NCI-H2171 (cell line): ENCODE measurements around the gene PTPN11.
A peak's percentile ranks its signal among the peaks of the same experiment; 100 is the strongest.
"Not testable (repeated sequence)": the region's sequence is repeated elsewhere in the genome, so short reads cannot be mapped to it uniquely, and the experiment has no call there.

Source experiments
- DNase-seq: peaks from one replicate; lab custom pipeline; 2025; lab: John Stamatoyannopoulos, UW

Gene PTPN11

DNA sequence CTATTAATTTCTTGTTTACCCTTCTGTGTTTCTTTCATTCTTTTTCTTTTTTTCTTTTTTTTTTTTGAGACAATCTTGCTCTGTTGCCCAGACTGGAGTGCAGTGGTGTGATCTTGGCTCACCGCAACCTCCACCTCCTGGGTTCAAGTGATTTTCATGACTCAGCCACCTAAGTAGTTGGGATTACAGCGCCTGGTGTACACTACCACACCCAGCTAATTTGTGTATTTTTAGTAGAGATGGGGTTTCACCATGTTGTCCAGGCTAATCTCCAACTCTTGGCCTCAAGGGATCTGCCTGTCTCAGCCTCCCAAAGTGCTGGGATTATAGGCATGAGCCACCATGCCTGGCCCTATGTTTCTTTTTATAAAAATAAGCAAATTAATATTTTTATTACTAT is 29.4 kb downstream of the PTPN11 start:
- not testable (repeated sequence) for DNase-seq

DNA sequence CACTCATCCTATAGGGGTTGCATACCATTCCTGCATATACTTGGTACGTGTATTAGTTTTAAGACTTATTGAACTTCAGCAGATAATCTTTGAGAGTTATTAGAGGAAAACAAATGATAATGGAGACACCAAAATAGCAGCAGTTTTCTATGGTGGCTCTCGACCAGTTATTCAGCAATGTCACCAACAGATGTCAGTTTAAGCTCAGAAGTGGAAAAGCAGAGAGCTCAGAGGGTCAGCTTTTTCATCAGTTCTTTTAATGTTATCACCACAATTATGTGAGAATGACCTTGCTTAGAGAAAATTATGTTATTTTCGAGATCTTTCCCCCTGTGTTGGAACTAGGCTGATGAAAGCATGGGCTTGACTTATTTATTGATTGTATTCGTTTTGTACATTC is 32.0 kb downstream of the PTPN11 start:
- no peak for DNase-seq

DNA sequence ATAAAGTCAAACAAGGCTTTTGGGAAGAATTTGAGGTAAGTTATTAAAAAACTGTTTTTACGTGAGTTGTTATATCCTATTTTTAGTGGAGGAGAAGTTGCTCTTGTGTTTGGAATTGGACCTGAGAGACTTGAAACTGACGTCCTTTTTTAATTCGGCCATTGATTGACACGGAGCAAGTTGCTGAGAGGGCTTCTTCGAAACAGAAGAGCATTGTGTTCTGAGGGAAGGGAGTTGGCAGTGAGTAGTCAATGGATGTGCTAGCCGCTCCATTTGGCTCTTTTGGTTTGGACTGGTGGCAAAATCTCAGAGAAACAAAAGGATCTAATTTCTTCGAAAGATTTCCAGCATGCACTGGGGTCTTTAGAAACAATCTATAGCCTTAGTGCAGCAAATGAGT is 37.3 kb downstream of the PTPN11 start:
- no peak for DNase-seq

DNA sequence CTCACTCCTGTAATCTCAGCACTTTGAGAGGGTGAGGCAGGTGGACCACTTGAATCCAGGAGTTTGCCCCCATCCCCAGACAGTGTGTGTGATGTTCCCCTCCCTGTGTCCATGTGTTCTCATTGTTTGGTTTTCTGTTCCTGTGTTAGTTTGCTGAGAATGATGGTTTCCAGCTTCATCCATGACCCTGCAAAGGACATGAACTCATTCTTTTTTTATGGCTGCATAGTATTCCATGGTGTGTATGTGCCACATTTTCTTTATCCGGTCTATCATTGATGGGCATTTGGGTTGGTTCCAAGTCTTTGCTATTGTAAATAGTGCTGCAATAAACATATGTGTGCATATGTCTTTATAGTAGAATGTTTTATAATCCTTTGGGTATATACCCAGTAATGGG is 38.4 kb downstream of the PTPN11 start:
- not testable (repeated sequence) for DNase-seq

DNA sequence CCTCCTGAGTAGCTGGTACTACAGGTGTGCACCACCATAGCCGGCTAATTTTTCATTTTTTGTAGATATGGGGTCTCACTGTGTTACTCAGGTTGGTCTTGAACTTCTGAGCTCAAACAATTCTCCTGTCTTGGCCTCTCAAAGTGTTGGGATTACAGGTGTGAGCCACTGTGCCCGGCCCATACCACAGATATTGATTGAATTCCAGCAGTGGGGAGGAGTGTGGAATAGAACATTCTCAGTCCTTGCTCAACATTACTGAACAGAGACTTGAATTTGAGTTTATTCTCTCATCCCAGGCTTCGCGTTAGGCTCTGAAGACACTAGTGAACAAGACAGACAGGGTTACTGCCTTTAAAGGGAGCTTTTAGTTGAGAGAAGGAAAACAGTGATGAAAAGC is 39.6 kb downstream of the PTPN11 start:
- DNase-seq: no peak

DNA sequence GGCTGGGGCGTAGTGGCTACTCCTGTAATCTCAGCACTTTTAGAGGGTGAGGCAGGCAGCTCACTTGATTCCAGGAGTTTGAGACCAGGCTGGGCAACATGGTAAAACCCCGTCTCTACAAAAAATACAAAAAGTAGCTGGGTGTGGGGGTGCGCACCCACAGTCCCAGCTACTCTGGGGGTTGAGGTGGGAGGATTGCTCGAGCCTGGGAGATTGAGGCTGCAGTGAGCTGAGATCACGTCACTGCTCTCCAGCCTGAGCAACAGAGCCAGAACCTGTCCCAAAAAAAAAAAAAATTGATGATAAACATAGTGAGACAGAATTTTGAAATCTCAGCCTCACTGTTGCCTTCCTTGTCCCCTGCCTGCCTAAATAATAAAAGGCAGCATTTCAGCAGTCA is 40.0 kb downstream of the PTPN11 start:
- no peak for DNase-seq

DNA sequence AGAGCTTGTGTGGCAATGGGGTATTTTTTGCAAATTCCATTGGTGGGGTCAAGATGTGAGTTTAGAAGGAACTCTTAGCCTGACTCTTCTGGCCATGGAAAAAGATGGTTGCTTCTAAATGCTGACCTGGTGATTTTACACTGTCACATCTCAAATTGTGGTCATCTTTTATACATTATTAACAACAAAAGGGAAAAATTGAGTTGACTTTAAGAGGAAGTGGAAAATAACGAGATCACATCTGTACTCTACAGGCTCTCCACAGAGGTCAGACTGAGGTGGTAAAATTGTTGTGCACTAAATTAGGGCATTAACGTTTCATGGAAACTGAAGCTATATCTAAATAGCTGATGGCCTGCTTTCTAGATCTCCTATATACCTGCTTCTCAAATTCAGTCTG is 44.7 kb downstream of the PTPN11 start:
- DNase-seq: no peak

DNA sequence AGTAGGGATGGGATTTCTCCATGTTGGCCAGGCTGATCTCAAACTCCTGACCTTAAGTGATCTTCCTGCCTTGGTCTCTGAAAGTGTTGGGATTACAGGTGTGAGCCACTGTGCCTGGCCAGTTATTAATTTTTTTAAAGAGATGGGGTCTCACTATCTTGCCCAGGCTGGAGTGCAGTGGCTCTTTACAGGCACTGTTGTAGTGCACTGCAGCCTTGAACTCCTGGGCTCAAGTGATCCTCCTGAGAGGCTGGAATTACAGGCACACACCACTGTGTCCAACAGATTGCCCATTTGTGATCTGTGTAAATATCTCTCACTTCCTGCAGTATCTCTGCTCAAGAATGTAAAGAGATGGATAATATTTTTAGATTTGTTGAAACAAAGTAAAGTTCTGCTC is 45.9 kb downstream of the PTPN11 start:
- DNase-seq: no peak

DNA sequence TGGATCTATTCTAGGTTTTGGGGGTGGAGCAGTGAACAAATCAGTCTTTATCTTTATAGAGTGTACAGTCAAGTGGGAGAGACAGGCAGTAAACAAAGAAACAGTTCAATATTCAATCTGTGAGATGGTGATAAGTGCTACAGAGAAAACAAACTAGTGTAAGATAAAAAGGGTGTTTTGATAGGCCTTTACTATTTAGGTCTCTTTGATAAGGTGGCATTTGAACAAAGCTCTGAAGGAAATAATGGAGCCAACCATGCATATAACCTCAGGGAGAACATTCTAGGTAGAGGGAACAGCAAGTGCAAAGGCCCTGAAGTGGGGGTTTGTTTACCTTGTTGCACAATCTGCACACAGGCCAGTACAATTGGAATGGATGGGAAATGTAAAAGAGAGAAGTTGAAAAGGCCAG is 47.3 kb downstream of the PTPN11 start:
- DNase-seq: no peak

DNA sequence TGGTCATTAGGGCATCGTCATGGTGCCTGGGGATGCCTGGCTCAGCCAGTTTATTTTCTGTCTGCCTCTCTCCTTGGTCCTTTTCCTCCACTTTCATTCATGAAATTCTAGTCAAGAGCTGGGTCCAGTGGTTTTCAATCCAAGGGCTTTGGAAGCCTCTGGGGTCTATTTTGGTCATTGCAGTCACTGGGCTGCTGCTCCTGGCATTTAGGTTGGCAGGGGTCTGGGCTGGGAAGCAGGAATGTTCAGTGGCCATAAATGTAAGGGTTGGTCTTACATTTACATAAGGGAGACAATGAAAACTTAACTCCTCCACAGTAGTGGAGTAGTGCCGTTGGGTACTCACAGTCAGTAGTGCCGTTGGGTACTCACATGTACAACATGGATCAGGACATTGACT is 48.1 kb downstream of the PTPN11 start:
- DNase-seq: no peak

DNA sequence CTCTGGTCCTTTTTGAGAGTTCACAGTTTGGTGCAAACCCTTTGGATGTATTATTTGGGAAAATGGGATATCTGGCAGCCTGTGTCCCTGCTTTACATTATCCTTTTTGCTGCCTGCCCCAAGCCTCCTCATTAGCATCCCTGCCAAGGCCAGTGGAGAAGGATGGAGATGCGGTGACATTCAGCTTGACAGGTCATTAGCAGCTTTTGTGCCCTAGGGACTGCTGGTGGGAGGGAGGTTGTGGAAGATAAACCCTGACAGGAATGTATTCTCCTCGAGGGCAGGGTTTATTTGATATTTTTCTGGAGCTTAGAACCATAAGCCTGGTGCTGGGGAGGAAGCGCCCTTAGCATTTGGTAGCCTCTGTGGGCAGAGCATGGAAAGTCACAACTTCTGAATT is 49.3 kb downstream of the PTPN11 start:
- DNase-seq: peak; percentile 48

DNA sequence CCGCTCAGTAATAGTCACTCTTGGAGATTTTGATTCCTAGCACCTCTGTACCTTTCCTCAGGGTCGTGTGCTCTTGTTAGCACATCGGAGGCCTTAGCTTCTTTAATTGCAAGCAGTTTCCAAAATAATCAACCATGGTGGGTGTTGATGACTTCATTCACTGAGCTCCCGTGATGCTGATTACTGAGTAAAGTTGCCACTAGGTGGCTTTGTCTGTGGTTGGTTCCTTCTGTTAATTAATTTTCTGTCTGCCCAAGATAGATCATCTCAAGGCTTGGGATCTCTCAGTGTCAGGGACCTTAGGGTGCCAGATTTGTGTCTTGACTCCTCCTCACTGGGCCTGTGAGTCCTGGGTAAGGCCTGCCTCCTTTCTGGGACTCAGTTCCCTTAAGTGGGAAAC is 54.3 kb downstream of the PTPN11 start:
- DNase-seq: peak; percentile 5

DNA sequence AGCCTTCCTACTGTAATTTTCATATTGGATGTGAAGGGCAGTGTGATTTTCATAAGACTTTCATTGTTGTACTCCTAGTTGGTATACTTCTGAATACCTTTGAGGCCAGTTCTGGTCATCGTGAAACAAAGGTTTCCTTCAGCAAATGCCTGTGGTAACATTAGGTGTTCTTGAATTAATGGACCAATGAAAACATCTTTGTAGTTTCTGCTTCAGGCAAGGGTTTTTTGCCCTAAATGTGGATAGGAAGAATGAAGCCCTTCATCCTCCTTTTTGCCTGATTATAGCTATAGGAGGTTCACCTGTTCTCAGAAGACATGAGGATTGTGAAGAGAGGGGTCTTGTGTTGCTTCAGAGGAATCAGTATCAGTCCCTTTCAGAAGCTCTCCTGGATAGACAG is 60.7 kb downstream of the PTPN11 start:
- no peak for DNase-seq

DNA sequence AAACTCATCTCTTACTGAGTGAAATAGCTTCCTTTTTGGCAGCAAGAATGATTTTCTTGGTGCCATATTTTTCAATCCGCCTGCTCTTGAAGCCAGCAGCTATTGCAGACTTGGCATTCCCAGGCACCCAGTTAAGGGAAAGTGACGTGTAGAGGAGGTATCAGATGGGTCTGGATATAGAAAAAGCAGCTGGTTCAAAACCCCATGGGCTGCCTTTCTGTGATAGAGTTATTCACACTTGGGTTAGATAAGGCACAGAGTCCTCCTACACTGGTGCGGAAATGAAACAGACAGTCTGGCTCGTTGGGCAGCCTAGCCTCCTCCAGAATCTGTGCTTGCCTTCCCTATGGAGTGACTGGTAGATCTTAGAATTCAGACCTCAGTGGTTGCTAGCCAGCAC is 62.2 kb downstream of the PTPN11 start:
- peak; percentile 0 for DNase-seq

DNA sequence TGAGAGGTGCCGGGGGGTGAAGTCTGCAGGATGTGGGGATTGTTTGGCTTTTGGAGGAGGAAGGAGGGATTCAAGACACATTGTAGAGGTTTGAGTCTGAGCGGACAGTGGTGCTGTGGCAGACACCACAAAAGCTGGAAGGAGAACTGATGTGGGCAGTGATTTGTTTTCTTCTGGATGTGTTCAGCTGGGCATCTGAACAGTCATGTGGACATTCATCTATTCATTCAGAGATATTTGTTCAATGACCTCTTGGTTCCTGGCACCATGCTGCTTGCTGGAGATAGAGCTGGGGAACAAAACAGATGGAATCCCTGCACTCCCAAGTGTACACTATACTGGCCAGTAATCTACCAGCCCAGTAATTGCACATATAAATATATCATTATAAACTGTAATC is 64.0 kb downstream of the PTPN11 start:
- DNase-seq: no peak

DNA sequence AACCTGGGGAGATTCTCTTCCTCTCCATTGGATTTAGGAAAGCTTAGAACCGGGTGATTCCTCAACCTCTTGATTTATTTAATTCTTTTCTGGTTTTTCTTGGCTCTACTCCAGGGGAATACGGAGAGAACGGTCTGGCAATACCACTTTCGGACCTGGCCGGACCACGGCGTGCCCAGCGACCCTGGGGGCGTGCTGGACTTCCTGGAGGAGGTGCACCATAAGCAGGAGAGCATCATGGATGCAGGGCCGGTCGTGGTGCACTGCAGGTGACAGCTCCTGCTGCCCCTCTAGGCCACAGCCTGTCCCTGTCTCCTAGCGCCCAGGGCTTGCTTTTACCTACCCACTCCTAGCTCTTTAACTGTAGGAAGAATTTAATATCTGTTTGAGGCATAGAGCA is 67.6 kb downstream of the PTPN11 start:
- no peak for DNase-seq

DNA sequence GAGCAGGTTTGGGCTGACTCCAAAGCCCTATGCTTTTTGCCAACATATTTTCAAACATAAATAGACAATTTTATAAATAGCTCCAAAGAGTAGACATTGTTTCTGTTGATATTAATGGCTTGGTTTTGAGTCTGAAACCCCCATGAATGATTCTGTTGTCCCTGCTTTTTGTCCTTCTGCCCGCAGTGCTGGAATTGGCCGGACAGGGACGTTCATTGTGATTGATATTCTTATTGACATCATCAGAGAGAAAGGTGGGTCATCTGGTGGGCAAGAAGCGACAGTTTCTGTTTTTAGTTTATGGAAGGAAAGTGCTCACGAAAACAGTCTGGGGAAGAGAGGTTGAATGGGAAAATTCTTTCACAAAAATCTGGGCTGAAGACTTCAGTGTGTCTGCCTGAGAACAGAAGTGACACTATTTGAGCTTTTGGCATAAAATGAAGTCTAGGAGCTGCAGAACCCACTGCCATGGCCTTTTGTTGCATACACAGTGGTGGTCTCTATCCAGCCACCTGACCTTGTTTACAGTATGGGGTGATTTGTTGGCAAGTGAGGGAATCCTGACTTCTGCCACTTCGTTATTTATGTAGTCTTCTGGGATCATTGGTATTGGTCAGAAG is 69.6 kb downstream of the PTPN11 start:
- no peak for DNase-seq

DNA sequence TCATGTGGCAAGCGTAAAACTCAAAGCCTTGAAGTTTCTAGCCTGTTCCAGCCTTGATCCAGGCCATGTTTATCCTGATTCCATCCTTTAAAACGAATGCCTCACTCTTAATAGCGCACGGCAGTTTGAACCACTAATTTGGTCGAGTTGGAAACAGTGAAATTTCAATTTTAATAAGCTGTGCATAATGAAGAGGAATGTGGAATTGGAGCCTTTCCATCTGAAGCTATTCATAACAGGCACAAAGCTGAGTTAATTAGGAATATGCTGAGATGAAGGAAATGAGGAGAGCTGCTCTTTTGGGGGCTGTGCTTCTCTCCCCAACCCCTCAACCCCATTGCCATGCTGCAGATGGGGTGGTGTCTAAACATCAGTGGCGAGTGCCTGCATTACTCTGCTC is 70.7 kb downstream of the PTPN11 start:
- DNase-seq: no peak

DNA sequence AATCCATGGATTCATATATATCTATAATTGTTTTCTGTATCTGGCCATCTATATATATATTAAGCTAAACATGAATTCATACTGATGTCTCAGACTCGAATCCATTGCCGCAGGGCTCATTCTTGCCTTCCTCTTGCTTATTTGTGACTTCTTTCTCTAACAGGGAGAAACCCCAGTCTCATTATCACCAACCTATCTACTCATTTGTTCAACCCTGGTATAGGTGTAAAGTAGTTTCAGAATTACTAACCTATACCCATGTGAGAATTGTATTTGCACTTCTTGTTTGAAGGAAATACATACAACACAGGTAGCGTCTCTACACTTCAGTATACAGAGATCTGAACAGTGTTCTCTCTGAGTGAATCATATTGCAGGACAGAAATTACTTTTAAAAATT is 77.7 kb downstream of the PTPN11 start:
- DNase-seq: no peak

DNA sequence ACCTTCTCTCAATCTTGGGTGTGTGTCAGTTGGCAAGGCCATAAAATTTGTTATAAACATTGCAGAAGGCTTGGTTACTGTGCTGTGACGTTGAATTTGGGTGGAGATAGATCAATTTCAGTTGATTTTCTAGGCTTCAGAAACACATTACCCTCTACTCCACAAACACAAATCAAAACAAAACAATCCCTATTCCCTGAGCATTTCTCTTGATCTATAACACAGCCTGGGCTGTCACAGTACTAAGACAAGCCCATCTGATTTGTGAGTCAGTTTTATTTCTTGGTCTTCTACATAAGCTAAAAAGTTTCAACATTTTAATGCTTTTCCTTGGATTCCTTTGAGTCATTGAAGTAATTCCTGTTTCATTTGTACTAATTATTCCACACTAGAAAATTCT is 79.8 kb downstream of the PTPN11 start:
- no peak for DNase-seq

DNA sequence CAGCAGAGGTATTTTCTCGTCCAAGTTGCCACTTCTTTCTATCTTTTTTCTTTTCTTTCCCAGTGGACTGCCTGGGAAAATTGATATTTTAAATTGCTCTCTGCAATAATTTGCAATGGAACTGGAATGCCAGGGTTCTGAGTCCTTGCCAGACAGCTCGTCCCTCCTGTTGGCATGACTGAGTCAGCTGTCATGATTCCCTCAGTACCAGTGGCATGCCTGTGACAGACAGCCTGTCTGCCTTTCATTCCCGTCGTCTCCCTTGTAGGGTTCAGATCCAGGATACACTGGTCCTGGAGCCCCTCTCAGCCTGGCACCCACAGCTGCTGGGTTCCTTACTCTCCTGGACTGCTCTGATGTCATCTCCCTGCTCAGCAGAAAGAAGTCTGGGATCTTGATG is 84.8 kb downstream of the PTPN11 start:
- no peak for DNase-seq

DNA sequence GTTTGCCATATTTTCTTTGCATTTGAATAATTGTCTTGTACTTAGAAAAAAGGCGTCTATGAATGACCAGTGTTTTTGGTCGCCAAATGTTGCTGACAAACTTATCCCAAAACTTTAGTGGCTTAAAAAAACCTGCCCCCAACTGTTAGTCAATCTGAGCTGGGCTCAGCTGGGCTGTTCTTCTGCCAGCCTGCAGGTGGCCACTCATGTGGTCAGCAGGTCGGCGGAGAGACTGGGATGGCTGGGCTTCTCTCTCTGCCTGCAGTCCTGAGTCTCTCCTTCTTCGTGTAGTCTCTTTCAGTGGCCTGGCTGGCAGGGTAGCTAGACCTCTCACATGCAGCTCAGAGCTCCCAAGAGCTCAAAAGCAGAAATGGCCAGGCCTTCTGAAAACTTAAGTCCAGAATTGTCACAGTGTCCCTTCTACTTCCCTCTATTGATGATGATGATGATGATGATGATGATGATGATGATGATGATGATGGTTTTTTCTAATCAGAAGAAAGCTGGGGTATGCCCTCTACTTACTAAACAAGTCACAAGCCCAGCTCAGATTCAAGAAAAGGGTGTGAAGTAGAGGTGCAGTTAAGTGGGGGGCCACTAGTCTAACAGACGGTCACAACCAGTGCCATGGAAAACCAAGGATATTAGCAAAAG is 87.9 kb downstream of the PTPN11 start:
- DNase-seq: no peak

DNA sequence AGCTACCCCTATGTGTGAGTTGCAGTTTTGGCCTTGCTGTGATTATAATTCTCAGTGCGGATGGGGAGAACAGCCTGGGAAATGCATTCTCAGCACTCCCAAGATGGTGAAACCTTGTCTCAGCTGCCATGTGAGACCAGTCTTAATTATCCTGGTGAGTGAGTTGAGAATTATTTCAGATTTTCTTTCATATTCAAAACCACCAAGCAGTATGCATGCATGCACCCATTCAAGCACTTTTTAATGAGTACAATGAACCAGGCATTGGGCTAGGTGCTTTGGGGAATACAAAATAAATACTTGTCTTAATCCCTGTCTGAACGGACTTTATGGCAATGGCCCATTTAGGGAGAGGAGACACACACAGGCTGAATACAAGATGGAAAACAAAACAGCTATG is 94.7 kb downstream of the PTPN11 start:
- DNase-seq: no peak

DNA sequence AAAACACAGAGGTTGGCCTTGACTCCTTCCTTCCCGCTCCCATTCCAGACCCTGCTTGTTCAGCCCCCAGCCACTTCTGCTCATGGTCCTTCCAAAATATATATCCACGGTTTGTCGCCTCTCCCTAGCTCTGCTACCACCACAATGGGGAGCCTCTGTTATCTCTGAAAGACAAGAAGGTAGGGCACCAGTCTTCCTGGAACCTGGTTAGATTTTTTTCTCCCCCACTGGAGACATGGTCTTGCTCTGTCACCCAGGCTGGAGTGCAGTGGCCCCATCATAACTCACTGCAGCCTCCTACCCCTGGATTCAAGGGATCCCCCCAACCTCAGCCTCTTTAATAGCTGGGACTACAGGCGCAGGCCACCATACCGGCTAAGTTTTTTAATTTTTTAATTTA is 95.7 kb downstream of the PTPN11 start:
- DNase-seq: no peak
